Psoas muscle (tissue), 8 donors: ENCODE data around the gene GDPD3. TPM values are rescaled to one million over a fixed set of nuclear protein-coding genes. Genes with fewer than 3 reads are reported as not detected.

Experiments used
- ATAC-seq, 4 donors: fragments of 200-7000 bp; cut with Tn5 transposase; one replicate each; pipeline ENCODE4 v1.9.1; 2020; ENCODE audit warnings: moderate library complexity in 3 of 4, mild to moderate bottlenecking in 2 of 4
- DNase-seq, 2 donors: peaks; one replicate each; pipeline ENCODE4 v3.0.0-alpha.2; 2020
- H3K27ac ChIP-seq: fragments of 200-600 bp; one replicate; pipeline ENCODE4 v1.8.0; 2022
- H3K27me3 ChIP-seq, 3 donors: fragments of 200-600 bp in 1 of 3; one replicate each; pipeline versions ENCODE4 v1.6.1 to v1.8.0; 2013 to 2022; ENCODE audit warnings: low read length in 2 of 3, mild to moderate bottlenecking in 2 of 3, moderate library complexity in 1 of 3; ENCODE audit not compliant: insufficient read depth in 3 of 3
- H3K36me3 ChIP-seq, 2 donors: fragments of 200-600 bp in 1 of 2; one replicate each; pipeline versions ENCODE4 v1.6.1 to v1.8.0; 2013 to 2022; ENCODE audit warnings: low read depth in 1 of 2, mild to moderate bottlenecking in 1 of 2, moderate library complexity in 1 of 2; ENCODE audit not compliant: insufficient read depth in 1 of 2
- H3K4me1 ChIP-seq: fragments of 200-600 bp; one replicate; pipeline ENCODE4 v1.8.0; 2022
- H3K4me3 ChIP-seq: fragments of 200-600 bp; one replicate; pipeline ENCODE4 v1.8.0; 2022; ENCODE audit warnings: mild to moderate bottlenecking
- H3K9me3 ChIP-seq: fragments of 200-600 bp; one replicate; pipeline ENCODE4 v1.8.0; 2022
- CTCF ChIP-seq: fragments of 200-600 bp; IDR thresholded peaks from one replicate; pipeline ENCODE4 v1.8.0; 2022; ENCODE audit warnings: antibody characterized with exemption
- WGBS, 3 donors: extraction: QIAGEN DNeasy Blood & Tissue Kit; methylation state at CpG; one replicate each; pipeline versions ENCODE4 v1.1.6 to v1.1.7; 2013; 5-methylcytosine and 5-hydroxymethylcytosine counted together
- intact Hi-C, 2 donors: fragments of 100-400 bp; cut with DNase I; formaldehyde crosslinking; loops; one replicate each; pipeline versions ENCODE4 v1.11.0 to v1.14.2; 2022
- polyA plus RNA-seq, 3 donors: library from polyadenylated mRNA; stranded (reverse); fragments of 200-250 nt; gene quantifications; one replicate each; pipeline ENCODE4 v1.2.3, GENCODE V29; 2013
- total RNA-seq, 4 donors: library from RNA; stranded (reverse); fragmentation: NEBNext Ultra II Directional in 2 of 4; extraction: Animal tissue kit (Norgen Biotek cat#: 25700) in 2 of 4; gene quantifications; one replicate each; pipeline versions ENCODE4 v1.2.1 to v1.2.4, GENCODE V29; 2021 to 2023
- donor health status: healthy with polysubstance abuse.
- donor health status: DM: no; HTN: no; CAD: no; lungs with moderate emphysema.
- donor health status: Bipolar disorder and iron deficiency.
- donor health status: healthy.
- donor health status: DM: yes; HTN: yes; CAD: no.
- donor health status: DM: no; HTN: no; CAD: no.
- donor health status: DM: no; HTN: no; CAD: no.
- donor health status: DM: yes; HTN: yes; CAD: no.

Gene GDPD3
- total and polyA plus RNA-seq, 7 donors, result 0.48 to 3.1 (median 0.89) TPM

GRCh38 chr16:30139583-30140481 lies 26.5 kb upstream of the GDPD3 start:
- Histone ChIP-seq H3K27ac (no peak overlapping the region), H3K27me3 (no peaks in the 10 kb centered on the region), H3K4me3 (no peak overlapping the region), H3K36me3 (no peaks in the 10 kb centered on the region), H3K4me1 (no peaks in the 10 kb centered on the region), H3K9me3 (no peaks in the 10 kb centered on the region)
- TF ChIP-seq CTCF, result no peak
- 76 to 79% (median 77%) methylated on average over 13 of the region's 13 CpGs for WGBS, 3 donors
- intact Hi-C loops, result no loop called here
- no peak for DNase-seq
- no peak for ATAC-seq

- no peak for TF ChIP-seq CTCF
- H3K4me1 ChIP-seq, result no peaks in the 10 kb centered on the region
- H3K27me3 ChIP-seq, result no peaks in the 10 kb centered on the region
- intact Hi-C loops, result no loop called here
- H3K27ac ChIP-seq, result no peak overlapping the region
- no peaks in the 10 kb centered on the region for H3K36me3 ChIP-seq
- H3K4me3 ChIP-seq, result no peak overlapping the region
- DNase-seq (no peak), ATAC-seq (no peak)
- WGBS, 3 donors, result 50 to 52% (median 52%) methylated on average over 8 of the region's 8 CpGs
- no peaks in the 10 kb centered on the region for H3K9me3 ChIP-seq
These were observed 24.6 kb upstream of the GDPD3 start for GRCh38 chr16:30137897-30138296.

- Histone ChIP-seq H3K9me3 (no peaks in the 10 kb centered on the region), H3K36me3 (no peaks in the 10 kb centered on the region), H3K4me3 (no peak overlapping the region), H3K4me1 (no peaks in the 10 kb centered on the region), H3K27ac (no peak overlapping the region), H3K27me3 (no peaks in the 10 kb centered on the region)
- intact Hi-C loops, result no loop called here
- TF ChIP-seq CTCF, result no peak
- no peak for DNase-seq
- no peak for ATAC-seq
- 67 to 69% (median 69%) methylated on average over 11 of the region's 11 CpGs for WGBS, 3 donors
These were observed 23.8 kb upstream of the GDPD3 start for GRCh38 chr16:30136971-30137605.

GRCh38 chr16:30132591-30132990 lies 19.3 kb upstream of the GDPD3 start:
- Histone ChIP-seq H3K4me3 (no peak overlapping the region), H3K36me3 (no peaks in the 10 kb centered on the region), H3K27ac (no peak overlapping the region), H3K4me1 (no peaks in the 10 kb centered on the region), H3K9me3 (no peaks in the 10 kb centered on the region), H3K27me3 (no peaks in the 10 kb centered on the region)
- DNase-seq (no peak), ATAC-seq (no peak)
- intact Hi-C loops, result no loop called here
- 64 to 73% (median 72%) methylated on average over 3 of the region's 3 CpGs for WGBS, 3 donors
- no peak for TF ChIP-seq CTCF
